ENCODE data around the gene CCNF.

CCNF gene

DNA sequence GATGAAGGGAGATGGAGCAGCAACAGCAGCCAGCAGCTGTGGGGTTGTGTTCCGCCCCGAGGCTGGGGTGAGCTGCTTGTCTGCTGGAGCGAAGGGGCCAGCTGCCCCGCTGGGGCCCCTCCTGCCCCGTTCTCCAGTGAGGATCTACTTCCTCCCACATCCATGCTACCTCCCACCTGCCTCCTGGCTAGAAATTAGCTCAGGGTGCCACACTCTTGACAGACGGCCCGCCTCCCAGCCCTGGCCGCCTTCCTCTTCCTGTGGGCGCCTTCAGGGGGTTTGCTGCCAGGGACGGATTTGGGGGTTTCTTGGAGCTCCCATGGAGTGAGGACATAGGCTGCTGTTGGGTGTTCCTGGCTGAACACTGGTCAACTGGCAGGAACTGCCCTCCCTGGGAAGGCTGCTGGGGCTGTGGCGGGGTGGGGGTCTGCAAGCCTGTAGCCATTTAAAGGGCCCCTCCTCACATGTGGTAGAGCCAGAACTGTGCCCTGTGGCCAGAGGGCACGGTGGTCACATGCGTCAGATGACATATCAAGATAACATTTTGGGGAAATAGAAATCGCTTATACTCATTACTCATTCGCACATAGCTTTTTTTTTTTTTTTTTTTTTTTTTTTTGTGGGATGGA lies 58.8 kb downstream of the CCNF start:
- DNase-seq, result peak; percentile 80

- no peak for DNase-seq
These were observed 60.3 kb downstream of the CCNF start for GRCh38 chr16:2489581-2489980.

GRCh38 chr16:2490190-2491105 lies 61.2 kb downstream of the CCNF start:
- DNase-seq, result no peak

DNA sequence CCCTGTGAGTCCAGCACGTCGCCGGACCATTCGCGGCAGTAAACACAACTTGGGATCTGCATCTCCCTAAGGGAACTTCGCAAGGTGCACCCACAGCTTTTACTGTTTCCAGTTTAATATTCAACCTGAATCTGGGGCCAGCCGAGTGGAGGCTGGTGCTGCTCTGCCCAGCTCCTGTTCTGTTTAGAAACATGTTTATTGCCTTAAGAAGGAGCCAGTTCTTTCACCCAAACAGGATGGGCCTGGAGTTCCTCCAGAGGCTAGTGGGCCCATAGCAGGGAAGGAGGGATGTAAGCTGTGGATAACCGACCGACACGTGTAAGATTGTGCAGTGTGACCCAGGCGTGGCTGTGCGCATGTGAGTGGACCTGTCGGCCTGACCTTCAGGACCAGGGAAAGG lies 63.0 kb downstream of the CCNF start:
- DNase-seq, result no peak

DNA sequence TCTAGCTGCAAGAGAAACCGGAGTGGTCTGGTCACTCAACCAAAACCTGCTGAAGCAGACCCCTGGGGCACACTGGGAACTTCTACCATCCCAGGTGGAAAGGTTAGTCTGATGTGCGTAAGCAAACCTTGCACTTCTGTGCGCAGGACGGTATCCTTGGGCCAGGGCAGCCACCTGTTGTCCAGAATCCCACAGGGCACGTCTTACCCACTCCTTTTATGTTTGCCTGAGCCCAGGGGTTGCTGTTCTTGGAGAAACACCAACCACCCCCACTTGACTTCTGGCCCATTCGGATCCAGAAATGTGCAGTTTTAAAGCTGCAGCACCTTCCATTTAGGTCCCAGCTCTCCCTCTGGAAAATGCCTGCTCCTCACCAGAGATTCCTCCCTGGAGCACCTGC lies 64.4 kb downstream of the CCNF start:
- no peak for DNase-seq

DNA sequence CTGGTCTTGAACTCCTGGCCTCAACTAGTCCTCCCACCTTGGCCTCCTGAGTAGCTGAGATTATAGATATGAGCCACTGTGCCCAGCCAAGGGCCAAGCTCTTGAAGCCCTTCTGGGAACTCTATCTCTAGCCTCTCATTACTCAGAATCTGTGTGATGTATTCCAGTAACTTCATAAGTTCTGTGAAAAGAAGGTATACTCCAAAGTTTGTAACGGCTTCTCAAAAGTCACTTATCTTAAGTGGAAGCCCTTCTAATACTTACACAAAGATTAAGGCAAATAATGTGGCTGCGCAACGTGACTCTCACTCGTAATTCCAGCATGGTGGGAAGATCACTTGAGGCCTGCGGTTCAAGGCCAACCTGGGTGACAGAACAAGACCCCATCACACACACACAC lies 65.4 kb downstream of the CCNF start:
- DNase-seq, result no peak

DNA sequence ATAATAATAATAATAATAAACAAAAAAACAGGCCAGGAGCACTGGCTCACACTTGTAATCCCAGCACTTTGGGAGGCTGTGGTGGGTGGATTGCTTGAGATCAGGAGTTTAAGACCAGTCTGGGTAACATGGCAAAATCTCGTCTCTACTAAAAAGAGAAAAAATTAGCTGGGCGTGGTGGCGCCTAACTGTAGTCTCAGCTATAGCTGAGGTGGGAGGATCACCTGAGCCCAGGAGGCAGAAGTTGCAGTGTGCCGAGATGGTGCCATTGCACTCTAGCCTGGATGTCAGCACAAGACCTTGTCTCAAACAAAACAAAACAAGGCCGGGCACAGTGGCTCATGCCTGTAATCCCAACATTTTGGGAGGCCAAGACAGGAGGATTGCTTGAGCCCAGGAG lies 65.8 kb downstream of the CCNF start:
- no peak for DNase-seq

DNA sequence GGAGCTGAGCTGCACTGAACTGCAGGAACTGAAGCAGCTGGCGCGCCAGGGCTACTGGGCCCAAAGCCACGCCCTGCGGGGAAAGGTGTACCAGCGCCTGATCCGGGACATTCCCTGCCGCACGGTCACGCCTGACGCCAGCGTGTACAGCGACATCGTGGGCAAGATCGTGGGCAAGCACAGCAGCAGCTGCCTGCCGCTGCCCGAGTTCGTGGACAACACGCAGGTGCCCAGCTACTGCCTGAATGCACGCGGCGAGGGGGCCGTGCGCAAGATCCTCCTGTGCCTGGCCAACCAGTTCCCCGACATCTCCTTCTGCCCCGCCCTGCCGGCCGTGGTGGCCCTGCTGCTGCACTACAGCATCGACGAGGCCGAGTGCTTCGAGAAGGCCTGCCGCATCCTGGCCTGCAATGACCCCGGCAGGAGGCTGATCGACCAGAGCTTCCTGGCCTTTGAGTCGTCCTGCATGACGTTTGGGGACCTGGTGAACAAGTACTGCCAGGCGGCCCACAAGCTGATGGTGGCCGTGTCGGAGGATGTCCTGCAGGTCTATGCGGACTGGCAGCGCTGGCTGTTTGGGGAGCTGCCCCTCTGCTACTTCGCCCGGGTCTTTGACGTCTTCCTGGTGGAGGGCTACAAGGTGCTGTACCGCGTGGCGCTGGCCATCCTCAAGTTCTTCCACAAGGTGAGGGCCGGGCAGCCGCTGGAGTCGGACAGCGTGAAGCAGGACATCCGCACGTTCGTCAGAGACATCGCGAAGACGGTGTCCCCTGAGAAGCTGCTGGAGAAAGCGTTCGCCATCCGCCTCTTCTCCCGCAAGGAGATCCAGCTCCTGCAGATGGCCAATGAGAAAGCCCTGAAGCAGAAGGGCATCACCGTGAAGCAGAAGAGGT lies 67.2 kb downstream of the CCNF start:
- DNase-seq, result no peak

DNA sequence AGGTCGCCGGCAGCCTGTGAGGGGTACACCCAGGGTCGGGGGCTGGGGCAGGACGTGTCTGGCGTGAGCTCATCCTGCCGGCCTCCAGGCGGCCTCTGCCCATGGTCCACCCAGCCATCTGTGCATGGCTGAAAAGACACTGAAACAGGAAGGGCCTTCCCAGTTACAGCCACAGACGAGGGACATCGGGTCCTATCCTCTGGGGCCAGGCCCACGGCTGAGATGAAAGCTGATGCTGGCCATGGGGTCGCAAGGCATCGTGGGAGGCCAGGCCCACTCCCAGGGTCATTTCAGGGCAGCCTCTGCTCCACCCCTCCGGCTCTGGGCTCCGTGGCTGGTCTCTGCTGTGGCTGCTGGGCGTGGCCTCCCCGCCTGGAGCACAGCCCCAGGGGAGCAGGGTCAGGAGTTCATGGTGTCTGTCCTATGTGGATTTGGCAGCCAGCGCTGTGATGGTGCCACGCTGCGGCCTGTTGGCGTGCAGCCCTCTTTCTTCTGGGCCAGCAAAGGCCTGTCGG lies 67.9 kb downstream of the CCNF start:
- DNase-seq, result no peak

DNA sequence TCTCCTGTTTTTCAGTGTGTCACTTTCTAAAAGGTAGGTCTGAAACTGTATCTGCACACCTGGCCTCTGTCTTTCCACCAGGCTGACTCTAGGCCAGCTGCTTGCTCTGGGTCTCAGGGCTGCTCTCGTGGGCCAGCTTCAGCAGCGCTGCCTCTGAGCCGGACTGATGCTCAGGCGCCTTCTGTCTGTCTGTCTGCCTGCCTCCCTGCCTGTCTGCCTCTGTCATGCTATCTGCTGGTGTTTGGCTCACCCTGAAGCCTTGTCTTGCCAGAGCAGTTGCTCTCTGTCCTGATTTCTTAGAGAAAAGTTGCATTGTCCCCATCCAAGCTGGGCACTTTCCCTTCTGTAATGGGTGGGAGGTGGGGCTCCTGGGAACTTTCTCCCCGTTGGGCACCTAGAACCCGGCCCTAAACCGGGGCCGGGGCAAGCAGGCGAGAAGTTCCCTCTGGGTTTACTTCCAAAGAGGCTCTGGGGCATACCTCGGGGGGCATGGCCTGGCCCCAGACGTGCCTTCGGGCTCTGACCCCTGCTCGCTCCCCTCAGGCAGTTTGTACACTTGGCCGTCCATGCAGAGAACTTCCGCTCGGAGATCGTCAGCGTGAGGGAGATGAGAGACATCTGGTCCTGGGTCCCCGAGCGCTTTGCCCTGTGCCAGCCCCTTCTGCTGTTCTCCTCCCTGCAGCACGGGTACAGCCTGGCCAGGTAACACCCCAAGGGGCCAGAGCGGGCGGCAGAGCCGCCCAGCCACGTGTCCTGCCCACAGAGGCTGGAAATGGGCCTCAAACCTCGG lies 68.6 kb downstream of the CCNF start:
- DNase-seq, result no peak

DNA sequence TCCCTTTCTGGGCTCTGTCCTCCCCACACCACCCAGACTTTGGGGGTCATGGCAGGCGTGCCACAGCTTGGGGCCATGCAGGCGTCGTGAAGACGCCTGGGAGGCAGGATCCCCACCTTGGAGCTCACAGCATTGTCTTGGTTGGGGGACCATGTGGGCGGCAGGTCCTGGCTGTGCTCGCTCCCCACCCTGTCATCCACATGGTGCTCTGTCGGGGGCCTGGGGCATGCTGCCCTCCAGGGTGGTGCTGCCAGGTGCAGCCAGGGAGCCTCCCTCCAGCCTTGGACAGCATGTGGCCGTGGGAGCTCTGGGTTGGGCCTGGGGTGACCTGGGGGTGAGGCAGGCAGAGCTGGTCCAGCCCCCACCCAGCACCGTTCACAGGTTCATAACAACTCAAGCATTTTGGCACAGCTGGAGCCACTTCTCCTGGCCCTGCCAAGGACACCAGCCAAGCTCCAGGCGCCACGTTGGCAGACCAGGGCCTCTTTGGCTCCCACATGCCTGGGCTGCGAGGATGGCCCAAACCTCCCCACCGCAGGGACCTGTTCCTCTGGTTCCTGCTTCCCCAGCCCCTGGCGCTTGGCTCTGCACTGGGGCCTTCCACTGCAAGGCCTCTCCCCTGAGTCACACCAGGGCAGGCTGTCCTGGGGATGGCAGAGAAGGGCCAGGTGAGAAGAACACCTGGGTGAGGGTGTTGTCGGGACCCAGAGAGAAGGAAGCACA lies 69.4 kb downstream of the CCNF start:
- no peak for DNase-seq

- no peak for DNase-seq
These were observed 70.2 kb downstream of the CCNF start for GRCh38 chr16:2499454-2499853.

GRCh38 chr16:2499890-2500429 lies 70.7 kb downstream of the CCNF start:
- no peak for DNase-seq

- DNase-seq, result no peak
These were observed 71.2 kb downstream of the CCNF start for GRCh38 chr16:2500430-2500917.

DNA sequence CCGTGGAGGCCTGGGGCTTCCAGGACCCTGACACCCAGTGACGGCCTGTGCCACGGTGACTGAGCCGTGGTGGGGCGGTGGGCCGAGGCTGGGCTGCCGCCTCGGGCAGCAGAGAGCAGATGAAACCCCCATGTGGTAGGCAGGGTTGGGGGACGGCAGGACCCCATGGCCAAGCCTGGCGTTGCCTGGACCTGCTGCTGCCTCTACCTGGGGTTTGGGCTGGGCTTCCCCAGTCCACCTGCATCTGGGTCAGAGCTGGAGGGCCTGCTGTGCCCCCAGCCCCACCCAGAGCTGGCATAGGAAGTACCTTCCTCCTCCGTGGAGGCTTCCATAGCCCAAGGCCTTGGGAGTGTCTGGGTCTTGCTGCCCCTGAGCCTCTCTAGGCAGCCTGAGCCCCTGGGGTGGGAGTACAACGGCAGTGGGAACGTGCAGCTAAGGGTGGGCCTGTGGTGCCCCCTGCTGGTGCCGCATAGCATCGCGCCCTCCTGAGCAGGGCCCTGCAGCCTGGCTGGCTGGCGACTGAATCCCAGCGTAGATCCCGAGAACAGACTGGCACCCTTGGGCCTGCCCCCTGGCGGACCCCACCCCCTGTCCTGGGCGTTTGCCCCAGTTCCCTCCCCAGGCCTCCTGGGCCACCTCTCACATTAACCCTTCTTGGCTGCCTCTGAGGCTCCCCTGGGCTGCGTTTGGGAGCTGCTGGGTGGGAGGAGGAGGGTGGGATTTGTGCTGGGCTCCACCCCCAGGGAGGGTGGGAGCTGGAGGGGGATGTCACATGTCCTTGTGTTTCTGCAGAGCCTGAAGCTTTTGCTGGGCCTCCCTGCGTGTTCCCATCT lies 71.9 kb downstream of the CCNF start:
- DNase-seq, result peak; percentile 86

DNA sequence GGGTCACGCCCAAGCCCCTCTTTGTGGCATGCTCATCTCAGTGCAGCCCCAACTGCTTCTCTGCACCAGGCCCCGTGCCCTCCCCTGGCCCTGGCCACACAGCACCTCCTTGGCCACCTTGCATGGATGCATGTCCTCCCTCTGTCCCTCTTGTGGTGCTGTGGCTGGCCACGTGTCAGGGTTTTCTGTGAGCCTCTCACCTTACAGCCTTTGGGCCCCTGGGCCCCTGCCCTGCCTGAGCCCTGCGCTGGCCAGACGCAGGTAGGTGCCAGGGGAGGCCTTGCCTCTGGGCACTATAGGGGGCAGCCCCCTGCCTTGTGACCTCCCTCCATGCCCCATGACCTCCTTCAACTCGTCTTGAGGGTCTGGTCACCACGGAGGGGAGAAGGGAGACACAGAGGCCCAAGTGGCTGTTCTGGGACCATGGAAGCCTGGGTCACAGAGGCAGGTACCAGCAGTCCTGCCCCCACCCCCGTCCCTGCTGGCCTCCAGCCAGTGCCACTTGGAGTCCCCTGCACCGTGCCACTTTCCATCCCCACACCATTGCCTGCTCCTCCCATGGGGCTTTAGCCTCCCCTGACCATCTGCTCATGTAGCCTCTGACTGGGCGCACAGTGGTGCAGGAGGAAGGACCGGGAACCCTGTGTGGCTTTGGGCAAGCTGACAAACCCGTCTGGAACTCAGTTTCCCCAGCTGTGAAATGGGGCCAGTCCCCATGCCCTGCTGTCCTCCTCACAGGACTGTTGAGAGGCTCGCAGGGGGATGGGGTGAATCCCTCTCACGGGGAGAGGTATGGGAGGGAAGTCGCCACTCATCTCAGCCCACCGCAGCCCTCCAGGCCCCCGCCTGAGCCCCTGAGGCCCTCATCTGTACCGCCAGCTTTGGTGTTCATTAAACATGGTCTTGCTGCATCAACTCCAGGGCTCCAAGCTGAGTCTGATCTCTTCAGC lies 73.0 kb downstream of the CCNF start:
- DNase-seq, result no peak

GRCh38 chr16:2505695-2506094 lies 76.4 kb downstream of the CCNF start:
- DNase-seq, result no peak

DNA sequence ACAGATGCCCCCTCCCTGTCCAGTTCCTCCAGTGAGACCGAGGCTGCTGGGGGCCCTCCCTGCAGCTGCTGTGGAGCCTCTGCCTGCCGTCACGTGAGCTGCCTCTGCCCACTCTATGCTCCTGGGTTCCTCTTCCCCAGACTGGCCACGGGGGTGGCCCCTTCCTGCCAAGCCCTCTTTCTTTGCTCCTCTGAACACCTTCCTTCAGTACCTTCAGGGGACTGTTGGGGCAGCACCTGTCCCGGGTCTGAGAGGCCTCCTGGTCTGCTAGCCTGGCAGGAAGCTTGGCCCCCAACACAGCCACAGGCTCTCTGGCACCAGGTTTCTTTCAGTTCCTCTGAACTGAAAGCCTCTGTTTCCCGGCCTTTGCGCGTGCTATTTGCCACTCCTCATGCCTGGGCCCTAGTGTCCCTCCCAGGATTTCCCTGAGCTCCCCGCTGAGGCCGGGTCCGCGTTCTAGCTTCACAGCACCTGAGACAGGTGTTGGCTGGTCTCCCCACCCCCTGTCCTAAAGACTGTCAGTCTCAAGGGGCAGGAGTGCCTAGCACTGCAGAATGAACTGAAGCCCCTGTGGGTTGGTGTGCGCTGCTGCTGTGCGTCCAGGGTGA lies 77.9 kb downstream of the CCNF start:
- peak; percentile 56 for DNase-seq

DNA sequence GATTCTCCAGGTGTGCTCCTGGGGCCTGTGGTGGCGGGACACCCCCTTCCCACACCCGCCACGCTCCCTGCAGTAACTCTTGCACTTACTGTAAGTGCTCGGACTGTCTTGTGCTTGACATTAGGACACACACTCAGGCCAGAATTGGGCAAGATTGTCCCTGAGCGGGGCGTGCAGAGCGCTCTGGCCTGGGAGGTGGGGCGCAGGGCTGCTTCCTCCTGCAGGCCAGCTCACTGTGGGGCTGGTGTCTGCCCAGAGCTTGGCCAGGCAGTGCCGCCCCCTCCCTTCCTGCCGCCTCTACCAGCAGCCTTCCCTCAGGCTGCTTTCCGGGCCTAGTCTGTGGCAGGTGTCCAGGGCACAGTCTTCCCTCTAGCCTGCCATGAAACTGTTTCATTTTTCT lies 78.4 kb downstream of the CCNF start:
- peak; percentile 36 for DNase-seq

Data from hematopoietic multipotent progenitor cell treated with erythropoietin and hydrocortisone succinate and interleukin-3 and kit ligand, for 6 days (in vitro differentiated cells).